AG09319 (cell line): ENCODE results near the gene KIAA1755.
A peak's percentile ranks its signal among the peaks of the same experiment; 100 is the strongest.

Source experiments
- DNase-seq: peaks from one replicate; pipeline ENCODE4 v3.0.0-alpha.2; 2010; ENCODE audit warnings: low read depth; ENCODE audit errors: extremely low read depth
- TF ChIP-seq, protein P1 (sequence below): IDR thresholded peaks from 2 replicates; pipeline ENCODE4 v1.5.1; 2011; ENCODE audit warnings: low read depth, mild to moderate bottlenecking, inconsistent platforms, low read length, moderate library complexity

KIAA1755 gene

DNA sequence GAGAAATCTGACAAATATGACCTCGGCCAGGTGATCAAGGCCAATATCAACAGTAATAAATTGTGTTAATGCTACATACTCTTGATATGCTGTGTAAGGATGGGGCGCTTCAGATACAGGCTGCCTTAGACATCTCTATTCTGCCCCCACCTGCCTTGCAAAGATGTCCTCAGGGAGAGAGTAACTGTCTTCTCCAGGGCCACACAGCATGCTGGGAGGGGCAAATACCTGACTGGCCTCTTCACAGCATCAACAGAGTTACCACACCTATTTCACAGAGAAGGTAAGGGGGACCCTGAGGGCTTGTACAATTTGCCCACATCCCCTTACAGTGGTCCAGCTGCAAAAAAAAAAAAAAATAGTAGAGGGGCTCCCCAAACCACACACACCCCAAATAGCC, 17.2 kb upstream of the KIAA1755 start:
- DNase-seq: no peak
- TF ChIP-seq, protein P1, sequence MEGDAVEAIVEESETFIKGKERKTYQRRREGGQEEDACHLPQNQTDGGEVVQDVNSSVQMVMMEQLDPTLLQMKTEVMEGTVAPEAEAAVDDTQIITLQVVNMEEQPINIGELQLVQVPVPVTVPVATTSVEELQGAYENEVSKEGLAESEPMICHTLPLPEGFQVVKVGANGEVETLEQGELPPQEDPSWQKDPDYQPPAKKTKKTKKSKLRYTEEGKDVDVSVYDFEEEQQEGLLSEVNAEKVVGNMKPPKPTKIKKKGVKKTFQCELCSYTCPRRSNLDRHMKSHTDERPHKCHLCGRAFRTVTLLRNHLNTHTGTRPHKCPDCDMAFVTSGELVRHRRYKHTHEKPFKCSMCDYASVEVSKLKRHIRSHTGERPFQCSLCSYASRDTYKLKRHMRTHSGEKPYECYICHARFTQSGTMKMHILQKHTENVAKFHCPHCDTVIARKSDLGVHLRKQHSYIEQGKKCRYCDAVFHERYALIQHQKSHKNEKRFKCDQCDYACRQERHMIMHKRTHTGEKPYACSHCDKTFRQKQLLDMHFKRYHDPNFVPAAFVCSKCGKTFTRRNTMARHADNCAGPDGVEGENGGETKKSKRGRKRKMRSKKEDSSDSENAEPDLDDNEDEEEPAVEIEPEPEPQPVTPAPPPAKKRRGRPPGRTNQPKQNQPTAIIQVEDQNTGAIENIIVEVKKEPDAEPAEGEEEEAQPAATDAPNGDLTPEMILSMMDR: no peak

DNA sequence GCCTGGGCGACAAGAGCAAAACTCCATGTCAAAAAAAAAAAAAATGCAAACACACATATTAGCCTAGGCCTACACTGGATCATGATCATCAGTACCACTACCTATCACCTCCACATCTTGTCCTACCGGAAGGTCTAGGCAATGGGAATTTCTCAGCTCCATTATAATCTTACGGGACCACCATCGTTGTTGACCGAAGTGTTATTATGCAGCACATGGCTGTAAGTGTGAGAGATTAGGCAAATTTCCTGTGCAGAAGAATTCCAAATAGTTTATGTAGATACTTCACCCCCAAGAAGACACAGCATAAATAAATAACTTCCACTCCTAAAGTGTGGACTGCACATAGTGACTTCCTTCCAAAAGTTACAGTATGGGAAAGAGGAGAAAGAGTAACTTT, 16.8 kb upstream of the KIAA1755 start:
- TF ChIP-seq, protein P1: no peak
- no peak for DNase-seq

DNA sequence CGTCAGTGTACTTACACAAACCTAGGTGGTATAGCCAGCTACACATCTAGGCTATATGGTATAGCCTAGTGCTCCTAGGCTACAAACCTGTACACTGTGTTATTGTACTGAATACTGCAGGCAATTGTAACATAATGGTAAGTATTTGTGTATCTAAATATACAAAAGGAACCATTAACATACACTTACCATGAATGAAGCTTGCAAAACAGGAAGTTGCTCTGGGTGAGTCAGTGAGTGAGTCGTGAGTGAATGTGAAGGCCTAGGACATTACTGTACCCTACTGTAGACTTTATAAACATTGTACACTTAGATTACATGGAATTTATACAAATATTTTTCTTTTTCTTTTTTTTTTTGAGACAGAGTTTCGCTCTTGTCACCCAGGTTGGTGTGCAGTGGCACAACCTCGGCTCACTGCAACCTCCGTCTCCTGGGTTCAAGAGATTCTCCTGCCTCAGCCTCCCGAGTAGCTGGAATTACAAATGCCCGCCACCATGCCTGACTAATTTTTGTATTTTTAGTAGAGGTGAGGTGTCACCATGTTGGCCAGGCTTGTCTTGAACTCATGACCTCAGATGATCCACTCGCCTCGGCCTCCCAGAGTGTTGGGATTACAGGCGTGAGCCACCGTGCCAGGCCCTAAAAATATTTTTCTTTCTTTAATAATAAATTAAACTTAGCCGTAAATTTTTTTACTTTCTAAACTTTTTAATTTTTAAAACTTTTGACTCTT, 15.4 kb upstream of the KIAA1755 start:
- no peak for DNase-seq

GRCh38 chr20:38272961-38273360, 12.4 kb upstream of the KIAA1755 start:
- TF ChIP-seq, protein P1: no peak
- no peak for DNase-seq

More for the DNA sequence above, 15.4 kb upstream of the KIAA1755 start:
- TF ChIP-seq, protein P1: no peak

DNA sequence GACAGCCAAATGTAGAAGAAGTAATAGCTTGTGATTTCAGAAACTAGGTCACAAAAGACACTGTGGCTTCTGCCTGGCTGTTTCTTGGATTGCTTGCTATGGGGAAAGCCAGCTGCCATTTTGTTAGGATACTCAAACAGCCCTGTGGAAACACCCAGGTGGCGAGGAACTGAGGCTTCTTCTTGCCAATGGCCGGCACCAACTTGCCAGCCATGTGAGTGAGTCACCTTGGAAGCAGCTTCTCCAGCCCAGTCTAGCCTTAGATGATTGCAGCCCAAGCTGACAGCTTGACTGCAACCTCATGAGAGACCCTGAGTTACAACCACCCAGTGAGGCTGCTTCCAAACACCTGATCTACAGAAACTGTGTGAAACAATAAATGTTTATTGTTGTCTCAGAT, 11.9 kb upstream of the KIAA1755 start:
- TF ChIP-seq, protein P1: no peak
- DNase-seq: no peak

- no peak for DNase-seq
- TF ChIP-seq, protein P1: no peak
Measured at GRCh38 chr20:38271608-38272120, 11.1 kb upstream of the KIAA1755 start.

DNA sequence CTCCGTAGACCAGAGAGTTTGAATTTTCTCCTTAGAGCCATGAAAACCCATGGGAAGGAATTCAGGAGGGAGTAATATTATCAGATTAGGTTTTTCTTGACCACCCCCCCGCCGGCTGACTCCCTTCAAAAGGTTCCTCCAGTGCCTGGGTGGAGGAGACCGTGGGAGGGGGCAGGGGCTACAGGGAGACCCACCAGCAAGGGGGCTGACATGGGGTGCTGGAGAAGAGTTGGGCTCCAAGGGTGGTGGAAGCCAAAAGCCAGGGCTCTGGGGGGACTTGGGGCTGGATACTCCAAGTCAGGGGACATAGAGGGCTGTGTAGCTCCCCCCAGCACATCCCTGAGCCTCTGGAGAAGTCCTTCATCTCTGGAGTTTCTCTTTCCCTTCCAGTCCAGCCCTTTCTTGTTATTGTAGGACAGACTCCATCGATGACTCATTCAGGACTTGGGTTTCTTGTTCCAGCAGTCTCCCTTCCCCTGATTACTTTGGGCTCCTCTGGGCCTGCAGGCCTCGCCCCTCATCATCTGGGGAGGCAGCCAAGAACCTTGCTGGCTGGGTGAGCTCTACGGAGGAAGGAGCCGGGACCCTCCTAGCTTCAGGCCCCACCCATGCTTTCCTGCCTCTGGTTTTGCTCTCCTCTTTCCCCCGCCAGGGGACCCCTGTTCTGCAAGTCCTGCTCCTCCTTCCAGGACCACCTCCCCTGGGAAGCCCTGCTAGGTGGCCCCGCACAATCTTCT, 10.5 kb upstream of the KIAA1755 start:
- TF ChIP-seq, protein P1: no peak
- DNase-seq: peak; percentile 86
